ENCODE results near the gene RPL13. TPM values are rescaled to one million over a fixed set of nuclear protein-coding genes. Genes with fewer than 3 reads are reported as not detected.

RPL13 gene
- total RNA-seq, 3 donors from 2014 or later (not counting 1 experiment from before 2014, with no cell fraction given): 1,286 to 1,549 (median 1,294) TPM

GRCh38 chr16:89606006-89606405, 45.5 kb downstream of the RPL13 start:
- Histone ChIP-seq H3K4me3 (ENCODE audit: low read length) (no peak overlapping the region), H3K27me3 (ENCODE audit: control insufficient read depth, insufficient read depth, low read length) (no peaks in the 10 kb centered on the region), H3K27ac (ENCODE audit: low read length) (no peak overlapping the region), H3K9me3 (ENCODE audit: control insufficient read depth, insufficient read depth, low read length) (no peaks in the 10 kb centered on the region), H3K36me3 (ENCODE audit: control insufficient read depth, insufficient read depth, low read length) (no peaks in the 10 kb centered on the region), H3K4me1 (ENCODE audit: control insufficient read depth, insufficient read depth, low read length) (peaks cover 16% of the 10 kb centered on the region)
- TF ChIP-seq CTCF (IDR thresholded peaks at IDR 0.05): no peak
- Mint-ChIP-seq H3K4me1 (peaks cover 7 to 15% of the 10 kb centered on the region in 2 donors), H3K27ac (no peak overlapping the region), H3K36me3 (no peaks in the 10 kb centered on the region), H3K9me3 (no peaks in the 10 kb centered on the region), H3K4me3 (no peak overlapping the region), H3K27me3 (ENCODE audit: low read depth in 2 of 2) (peaks cover 0 to 2% of the 10 kb centered on the region in 2 donors)
- intact Hi-C loops (cut with micrococcal nuclease): no loop called here
- 88% methylated on average over 9 of the region's 9 CpGs for WGBS (ENCODE audit: insufficient coverage)
- no peak for ATAC-seq
- no peak for DNase-seq

- peaks cover 7 to 8% of the 10 kb centered on the region in 2 donors for H3K4me1 Mint-ChIP-seq
- H3K27ac Mint-ChIP-seq: no peak overlapping the region
- Histone ChIP-seq H3K4me3 (ENCODE audit: low read length) (no peak overlapping the region), H3K27ac (ENCODE audit: low read length) (no peak overlapping the region), H3K36me3 (ENCODE audit: control insufficient read depth, insufficient read depth, low read length) (no peaks in the 10 kb centered on the region), H3K9me3 (ENCODE audit: control insufficient read depth, insufficient read depth, low read length) (no peaks in the 10 kb centered on the region), H3K27me3 (ENCODE audit: control insufficient read depth, insufficient read depth, low read length) (no peaks in the 10 kb centered on the region), H3K4me1 (ENCODE audit: control insufficient read depth, insufficient read depth, low read length) (peaks cover 8% of the 10 kb centered on the region)
- no peak for TF ChIP-seq CTCF (IDR thresholded peaks at IDR 0.05)
- H3K4me3 Mint-ChIP-seq: no peak overlapping the region
- ATAC-seq (no peak), DNase-seq (no peak)
- H3K9me3 Mint-ChIP-seq: no peaks in the 10 kb centered on the region
- peaks cover 0 to 3% of the 10 kb centered on the region in 2 donors for H3K27me3 Mint-ChIP-seq (ENCODE audit: low read depth in 2 of 2)
- intact Hi-C loops (cut with micrococcal nuclease): no loop called here
- WGBS (ENCODE audit: insufficient coverage): 81% methylated on average over 9 of the region's 9 CpGs
- no peaks in the 10 kb centered on the region for H3K36me3 Mint-ChIP-seq
These were observed 47.0 kb downstream of the RPL13 start for GRCh38 chr16:89607453-89607852.

- Histone ChIP-seq H3K27me3 (ENCODE audit: control insufficient read depth, insufficient read depth, low read length) (no peaks in the 10 kb centered on the region), H3K9me3 (ENCODE audit: control insufficient read depth, insufficient read depth, low read length) (no peaks in the 10 kb centered on the region), H3K4me3 (ENCODE audit: low read length) (no peak overlapping the region), H3K4me1 (ENCODE audit: control insufficient read depth, insufficient read depth, low read length) (peaks cover 1% of the 10 kb centered on the region), H3K36me3 (ENCODE audit: control insufficient read depth, insufficient read depth, low read length) (no peaks in the 10 kb centered on the region), H3K27ac (ENCODE audit: low read length) (no peak overlapping the region)
- H3K9me3 Mint-ChIP-seq: no peaks in the 10 kb centered on the region
- H3K4me3 Mint-ChIP-seq: no peak overlapping the region
- no peak for ATAC-seq
- 85% methylated on average over 32 of the region's 32 CpGs for WGBS (ENCODE audit: insufficient coverage)
- H3K27me3 Mint-ChIP-seq (ENCODE audit: low read depth in 2 of 2): peaks cover 0 to 7% of the 10 kb centered on the region in 2 donors
- no peaks in the 10 kb centered on the region for H3K36me3 Mint-ChIP-seq
- intact Hi-C loops (cut with micrococcal nuclease): no loop called here
- no peak for TF ChIP-seq CTCF (IDR thresholded peaks at IDR 0.05)
- DNase-seq: no peak
- H3K27ac Mint-ChIP-seq: no peak overlapping the region
- H3K4me1 Mint-ChIP-seq: peaks cover under 1 to 1% of the 10 kb centered on the region in 2 donors
These were observed 47.7 kb downstream of the RPL13 start for GRCh38 chr16:89607937-89608740.

- H3K4me1 Mint-ChIP-seq: no peaks in the 10 kb centered on the region
- peaks cover 0 to 7% of the 10 kb centered on the region in 2 donors for H3K27me3 Mint-ChIP-seq (ENCODE audit: low read depth in 2 of 2)
- Histone ChIP-seq H3K4me3 (ENCODE audit: low read length) (no peak overlapping the region), H3K36me3 (ENCODE audit: control insufficient read depth, insufficient read depth, low read length) (no peaks in the 10 kb centered on the region), H3K27me3 (ENCODE audit: control insufficient read depth, insufficient read depth, low read length) (no peaks in the 10 kb centered on the region), H3K27ac (ENCODE audit: low read length) (no peak overlapping the region), H3K9me3 (ENCODE audit: control insufficient read depth, insufficient read depth, low read length) (no peaks in the 10 kb centered on the region), H3K4me1 (ENCODE audit: control insufficient read depth, insufficient read depth, low read length) (peaks cover under 1% of the 10 kb centered on the region)
- H3K9me3 Mint-ChIP-seq: no peaks in the 10 kb centered on the region
- no peak overlapping the region for H3K27ac Mint-ChIP-seq
- H3K4me3 Mint-ChIP-seq: no peak overlapping the region
- no peak for TF ChIP-seq CTCF (IDR thresholded peaks at IDR 0.05)
- H3K36me3 Mint-ChIP-seq: no peaks in the 10 kb centered on the region
- no peak for ATAC-seq
- 43% methylated on average over 1 of the region's 1 CpG for WGBS (ENCODE audit: insufficient coverage)
- intact Hi-C loops (cut with micrococcal nuclease): no loop called here
- no peak for DNase-seq
These were observed 49.6 kb downstream of the RPL13 start for GRCh38 chr16:89610108-89610453.

Data from natural killer cell (primary cell).